ENCODE data around the gene ABCC2.
"Not testable (repeated sequence)": the region's sequence is repeated elsewhere in the genome, so short reads cannot be mapped to it uniquely, and the experiment has no call there.

Gene ABCC2

GRCh38 chr10:99855479-99856071 lies 73.1 kb downstream of the ABCC2 start:
- no peak for DNase-seq

DNA sequence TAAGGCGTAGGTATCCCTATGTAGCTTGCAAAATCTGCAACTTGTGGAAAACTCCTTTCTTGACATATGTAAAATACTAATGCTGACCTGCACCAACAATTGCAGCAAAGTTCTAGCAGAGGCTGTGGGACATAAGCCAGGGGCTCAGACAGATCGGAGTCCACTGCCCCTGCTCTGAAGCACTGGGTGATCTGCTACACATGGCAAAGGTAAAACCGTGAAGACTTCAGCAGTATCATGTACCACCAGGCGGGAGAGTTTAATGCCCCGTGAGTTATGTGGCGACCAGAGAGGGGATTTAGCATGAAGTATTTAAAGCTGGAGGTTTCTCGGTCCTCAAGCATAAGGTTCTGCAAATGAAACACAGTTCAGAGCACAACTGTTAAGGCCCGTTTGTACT lies 76.4 kb downstream of the ABCC2 start:
- DNase-seq: no peak

GRCh38 chr10:99859585-99859984 lies 77.1 kb downstream of the ABCC2 start:
- DNase-seq: no peak

- DNase-seq: no peak
Observed at GRCh38 chr10:99860466-99860865, 78.0 kb downstream of the ABCC2 start.

GRCh38 chr10:99863535-99864240 lies 81.2 kb downstream of the ABCC2 start:
- not testable (repeated sequence) for DNase-seq

DNA sequence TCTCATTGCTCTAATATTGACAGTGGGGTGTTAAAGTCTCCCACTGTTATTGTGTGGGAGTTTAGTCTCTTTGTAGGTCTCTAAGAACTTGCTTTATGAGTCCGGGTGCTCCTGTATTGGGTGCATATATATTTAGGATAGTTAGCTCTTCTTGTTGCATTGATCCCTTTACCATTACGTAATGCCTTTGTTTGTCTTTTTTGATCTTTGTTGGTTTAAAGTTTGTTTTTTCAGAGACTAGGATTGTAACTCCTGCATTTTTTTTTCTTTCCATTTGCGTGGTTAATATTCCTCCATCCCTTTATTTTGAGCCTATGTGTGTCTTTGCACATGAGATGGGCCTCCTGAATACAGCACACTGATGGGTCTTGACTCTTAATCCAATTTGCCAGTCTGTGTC lies 84.8 kb downstream of the ABCC2 start:
- not testable (repeated sequence) for DNase-seq

GRCh38 chr10:99869581-99870122 lies 87.2 kb downstream of the ABCC2 start:
- DNase-seq: no peak

- no peak for DNase-seq
Observed at GRCh38 chr10:99870123-99870730, 87.8 kb downstream of the ABCC2 start.

- DNase-seq: no peak
Observed at GRCh38 chr10:99872367-99873162, 90.1 kb downstream of the ABCC2 start.

DNA sequence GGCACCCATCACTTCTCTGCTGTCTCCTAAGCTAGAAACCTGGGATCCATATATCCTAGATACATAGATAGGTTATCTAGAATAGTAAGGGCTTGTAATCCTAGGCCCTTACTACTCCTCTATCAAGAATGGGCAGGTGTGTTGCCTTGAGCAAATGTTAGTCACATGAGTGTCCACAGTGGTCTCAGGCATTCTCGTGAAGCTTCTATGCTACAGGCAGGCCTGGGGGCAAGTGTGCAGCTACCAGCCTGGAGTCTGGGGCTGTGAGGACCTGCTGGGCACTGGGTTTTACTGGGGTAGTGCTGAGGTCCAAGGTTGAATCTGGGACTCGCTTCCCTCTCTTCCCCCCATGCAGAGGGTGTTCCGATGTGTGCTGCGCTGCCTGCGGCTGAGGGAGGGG lies 91.4 kb downstream of the ABCC2 start:
- no peak for DNase-seq

- DNase-seq: no peak
Observed at GRCh38 chr10:99874341-99875085, 92.1 kb downstream of the ABCC2 start.

GRCh38 chr10:99875473-99875872 lies 93.0 kb downstream of the ABCC2 start:
- no peak for DNase-seq

DNA sequence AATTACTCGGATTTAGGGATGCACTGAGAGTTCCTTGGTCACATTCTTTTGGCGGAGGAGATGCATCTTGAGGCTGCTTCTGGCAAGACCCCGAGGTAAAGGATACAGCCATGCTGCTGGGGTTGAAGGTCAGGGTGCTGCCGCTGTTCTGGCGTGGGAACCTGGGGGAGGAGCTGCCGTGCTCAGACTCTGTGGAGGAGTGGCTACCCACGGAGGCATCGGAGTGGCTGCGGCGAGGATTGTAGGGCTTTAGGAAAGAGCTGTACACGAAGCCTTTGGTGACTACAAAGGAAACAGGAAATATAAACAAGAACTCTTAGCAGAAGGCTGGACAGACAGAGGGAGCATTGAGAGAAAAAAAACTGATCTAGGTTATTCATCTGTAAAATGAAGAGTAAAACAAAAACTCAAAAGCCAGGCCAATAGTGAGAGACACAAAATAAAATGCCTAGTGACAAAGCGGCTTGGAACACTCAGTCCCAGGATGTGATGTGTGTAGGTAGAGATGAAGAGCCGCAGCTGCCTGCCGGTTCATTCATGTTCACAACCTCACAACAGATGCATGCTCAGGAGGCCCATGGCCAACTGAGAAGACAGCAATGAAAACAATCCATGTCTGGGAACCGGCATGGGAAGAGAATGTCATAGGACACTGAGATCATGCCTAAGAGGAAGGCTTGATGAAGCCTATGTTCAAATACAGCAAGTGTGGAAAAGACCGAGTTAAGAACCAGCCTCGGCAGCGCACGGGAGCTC lies 97.8 kb downstream of the ABCC2 start:
- no peak for DNase-seq

- DNase-seq: no peak
Observed at GRCh38 chr10:99881371-99881770, 98.9 kb downstream of the ABCC2 start.

DNA sequence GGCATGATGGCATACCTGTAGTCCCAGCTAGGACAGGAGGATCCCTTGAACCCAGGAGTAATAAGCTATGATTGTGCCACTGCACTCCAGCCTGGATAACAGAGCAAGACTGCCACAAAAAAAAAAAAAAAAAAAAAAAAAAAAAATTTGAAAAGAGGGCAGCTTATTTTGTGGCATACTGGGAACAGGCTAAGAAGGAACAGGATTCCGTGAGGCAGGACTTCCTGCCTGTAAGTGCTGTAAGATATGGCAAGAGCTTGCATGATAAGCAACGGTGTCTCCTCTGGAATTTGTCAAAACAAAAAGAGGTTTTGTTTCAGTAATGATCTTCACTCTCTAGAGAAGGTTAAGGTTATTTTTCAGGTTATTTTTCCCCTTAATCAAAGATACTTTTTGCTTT lies 101.1 kb downstream of the ABCC2 start:
- no peak for DNase-seq

- DNase-seq: no peak
Observed at GRCh38 chr10:99888622-99889021, 106.2 kb downstream of the ABCC2 start.

- no peak for DNase-seq
Observed at GRCh38 chr10:99894613-99895012, 112.2 kb downstream of the ABCC2 start.

- DNase-seq: not testable (repeated sequence)
Observed at GRCh38 chr10:99895066-99895465, 112.6 kb downstream of the ABCC2 start.

DNA sequence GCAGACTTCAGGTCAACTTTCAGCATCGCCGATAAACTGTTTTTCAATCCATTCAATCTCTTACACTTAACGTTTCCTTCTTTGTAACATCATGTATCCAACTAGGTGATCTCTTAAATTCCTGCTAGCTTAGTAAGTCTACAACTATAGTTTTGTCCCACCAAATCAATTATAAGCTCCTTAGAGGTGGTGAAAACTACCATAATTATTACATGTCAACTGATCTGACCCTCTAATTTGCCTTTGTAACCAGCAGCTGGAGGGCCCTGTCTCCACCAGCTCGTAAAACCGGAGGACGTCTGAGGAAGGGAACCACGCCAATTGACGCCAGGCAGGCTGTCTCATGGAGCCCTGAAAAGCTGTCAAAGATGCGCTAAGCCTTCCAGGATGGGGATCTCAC lies 113.4 kb downstream of the ABCC2 start:
- no peak for DNase-seq

Data from SHP77 treated with DMSO at 0.1 percent for 48 hours (cell line).